ENCODE measurements around the gene STAG1. TPM values are rescaled to one million over a fixed set of nuclear protein-coding genes. Genes with fewer than 3 reads are reported as not detected.
A peak's percentile ranks its signal among the peaks of the same experiment; 100 is the strongest.
"Not testable (repeated sequence)": the region's sequence is repeated elsewhere in the genome, so short reads cannot be mapped to it uniquely, and the experiment has no call there.

The STAG1 gene
- total RNA-seq: 22.3 TPM
- long read RNA-seq, full-length matches to known transcripts: 11 of 29 reads
- long read RNA-seq, partial matches to known transcripts: 6 of 29 reads
- long read RNA-seq, other reads (novel, unspliced or antisense): 12 of 29 reads

- DNase-seq: no peak
- intact Hi-C loops (cut with micrococcal nuclease): loop anchor here (5.0 kb wide), 1 partner anchor 260 kb away; no protein-coding TSS in a partner anchor
- no peak for ATAC-seq
These were observed at the start of gene STAG1 for GRCh38 chr3:136752172-136752421. TSS of gene STAG1 (minus strand) at chr3:136752378. CDS start at chr3:136630898, 121,480 bp downstream.

GRCh38 chr3:136801146-136801545 is 49.0 kb upstream of the STAG1 start:
- ATAC-seq; intact Hi-C loops (cut with micrococcal nuclease); DNase-seq: not testable (repeated sequence)

- DNase-seq: no peak
- intact Hi-C loops (cut with micrococcal nuclease): no loop called here
- no peak for ATAC-seq
These were observed 40.6 kb upstream of the STAG1 start for GRCh38 chr3:136792556-136793330.

- DNase-seq: no peak
- intact Hi-C loops (cut with micrococcal nuclease): no loop called here
- ATAC-seq: no peak
These were observed 38.6 kb upstream of the STAG1 start for GRCh38 chr3:136790786-136791185.

- no peak for ATAC-seq
- intact Hi-C loops (cut with micrococcal nuclease): no loop called here
- no peak for DNase-seq
These were observed 37.8 kb upstream of the STAG1 start for GRCh38 chr3:136789976-136790375.

- DNase-seq: no peak
- intact Hi-C loops (cut with micrococcal nuclease): no loop called here
- no peak for ATAC-seq
These were observed 36.0 kb upstream of the STAG1 start for GRCh38 chr3:136788154-136788553.

- DNase-seq (no peak), ATAC-seq (peak; percentile 78)
- intact Hi-C loops (cut with micrococcal nuclease): no loop called here
These were observed 35.2 kb upstream of the STAG1 start for GRCh38 chr3:136787349-136787748.

GRCh38 chr3:136783708-136784191 is 31.6 kb upstream of the STAG1 start:
- ATAC-seq (no peak), DNase-seq (no peak)
- intact Hi-C loops (cut with micrococcal nuclease): no loop called here

- DNase-seq (no peak), ATAC-seq (no peak)
- intact Hi-C loops (cut with micrococcal nuclease): no loop called here
These were observed 28.6 kb upstream of the STAG1 start for GRCh38 chr3:136780741-136781140.

- ATAC-seq (no peak), DNase-seq (no peak)
- intact Hi-C loops (cut with micrococcal nuclease): no loop called here
These were observed 26.7 kb upstream of the STAG1 start for GRCh38 chr3:136778865-136779264.

GRCh38 chr3:136772709-136773108 is 20.5 kb upstream of the STAG1 start:
- DNase-seq (no peak), ATAC-seq (no peak)
- intact Hi-C loops (cut with micrococcal nuclease): no loop called here

GRCh38 chr3:136758160-136759102 is 6.3 kb upstream of the STAG1 start:
- ATAC-seq; intact Hi-C loops (cut with micrococcal nuclease): not testable (repeated sequence)
- DNase-seq: peak; percentile 37

- DNase-seq (no peak), ATAC-seq (no peak)
- intact Hi-C loops (cut with micrococcal nuclease): no loop called here
These were observed 3.0 kb upstream of the STAG1 start for GRCh38 chr3:136755192-136755591.

GRCh38 chr3:136753326-136753939 is 1.3 kb upstream of the STAG1 start:
- ATAC-seq: no peak
- intact Hi-C loops (cut with micrococcal nuclease): loop anchor here (5.0 kb wide), 1 partner anchor 259 kb away; no protein-coding TSS in a partner anchor

GRCh38 chr3:136752422-136753325 is 496 bp upstream of the STAG1 start:
- intact Hi-C loops (cut with micrococcal nuclease): loop anchor here (5.0 kb wide), 1 partner anchor 260 kb away; no protein-coding TSS in a partner anchor
- DNase-seq: peak; percentile 100
- ATAC-seq: peak; percentile 95

More at GRCh38 chr3:136753326-136753939, 1.3 kb upstream of the STAG1 start:
- DNase-seq: no peak

GRCh38 chr3:136751316-136752171 is 634 bp downstream of the STAG1 start:
- ATAC-seq (peak; percentile 52), DNase-seq (peak; percentile 85)
- intact Hi-C loops (cut with micrococcal nuclease): loop anchor here (5.0 kb wide), 1 partner anchor 261 kb away; no protein-coding TSS in a partner anchor

- no peak for DNase-seq
- intact Hi-C loops (cut with micrococcal nuclease): loop anchor here (5.0 kb wide), 1 partner anchor 261 kb away; no protein-coding TSS in a partner anchor
- no peak for ATAC-seq
These were observed 1.3 kb downstream of the STAG1 start for GRCh38 chr3:136750897-136751315.

Data from left ventricle myocardium superior (tissue), 1 donor.